WTC11 (cell line): ENCODE measurements around the gene USB1. TPM values are rescaled to one million over a fixed set of nuclear protein-coding genes. Genes with fewer than 3 reads are reported as not detected.

Source experiments
- ATAC-seq: fragments of 200-7000 bp; cut with Tn5 transposase; 2 replicates; pipeline ENCODE4 v1.10.0; 2021; ENCODE audit warnings: mild to moderate bottlenecking, moderate library complexity
- CTCF ChIA-PET: fragments of 300-600 bp; sonication (Branson Sonifier 250); formaldehyde crosslinking; loops from one replicate; lab custom pipeline; 2021; ENCODE audit warnings: antibody characterized with exemption; lab: Charles Lee
- POLR2A ChIA-PET: fragments of 350-600 bp; sonication (Branson Sonifier 250); formaldehyde crosslinking; loops from one replicate; lab custom pipeline; 2021; ENCODE audit warnings: antibody characterized with exemption; lab: Charles Lee
- DNase-seq: peaks from one replicate; pipeline ENCODE4 v3.0.0; 2021; ENCODE audit warnings: low spot score
- H3K27ac Mint-ChIP-seq: 2 replicates; pipeline ENCODE4 v1.8.0; 2021; ENCODE audit warnings: mixed read lengths
- H3K27me3 Mint-ChIP-seq: 2 replicates; pipeline ENCODE4 v1.8.0; 2021; ENCODE audit warnings: low read depth, mild to moderate bottlenecking, moderate library complexity, mixed read lengths
- H3K36me3 Mint-ChIP-seq: 2 replicates; pipeline ENCODE4 v1.8.0; 2021; ENCODE audit warnings: mixed read lengths
- H3K4me1 Mint-ChIP-seq: 2 replicates; pipeline ENCODE4 v1.8.0; 2022; ENCODE audit warnings: mixed read lengths
- H3K4me3 Mint-ChIP-seq: 2 replicates; pipeline ENCODE4 v1.8.0; 2021; ENCODE audit warnings: mild to moderate bottlenecking, moderate library complexity, mixed read lengths
- H3K9me3 Mint-ChIP-seq: 2 replicates; pipeline ENCODE4 v1.8.0; 2021; ENCODE audit warnings: mixed read lengths
- ESRRA ChIP-seq: sonication (generic); formaldehyde crosslinking; IDR thresholded peaks from 2 replicates; pipeline ENCODE4 v1.8.1; 2022; ENCODE audit warnings: mild to moderate bottlenecking, missing genetic modification reagents, borderline replicate concordance
- FOXK1 ChIP-seq: sonication (generic); formaldehyde crosslinking; IDR thresholded peaks from 2 replicates; pipeline ENCODE4 v1.8.0; 2022; ENCODE audit warnings: mild to moderate bottlenecking, moderate library complexity, missing genetic modification reagents
- GABPB1 ChIP-seq: sonication (generic); formaldehyde crosslinking; IDR thresholded peaks from 2 replicates; pipeline ENCODE4 v1.8.1; 2023; ENCODE audit warnings: mild to moderate bottlenecking, missing genetic modification reagents
- JAZF1 ChIP-seq: fragments of 250-450 bp; sonication (Bioruptor Pico); IDR thresholded peaks from 2 replicates; pipeline ENCODE4 v1.9.0; 2021; ENCODE audit warnings: moderate library complexity, mild to moderate bottlenecking, inconsistent platforms
- MYBL2 ChIP-seq: sonication (generic); formaldehyde crosslinking; IDR thresholded peaks from 2 replicates; pipeline ENCODE4 v1.8.1; 2023; ENCODE audit warnings: mild to moderate bottlenecking, moderate library complexity, missing genetic modification reagents
- NFE2L1 ChIP-seq: sonication (generic); formaldehyde crosslinking; IDR thresholded peaks from 2 replicates; pipeline ENCODE4 v1.8.1; 2023; ENCODE audit warnings: missing genetic modification reagents
- OVOL2 ChIP-seq: fragments of 250-450 bp; sonication (Bioruptor Pico); IDR thresholded peaks from 2 replicates; pipeline ENCODE4 v1.9.0; 2021; ENCODE audit warnings: mild to moderate bottlenecking, borderline replicate concordance
- PRRX2 ChIP-seq: fragments of 250-450 bp; sonication (Bioruptor Pico); IDR thresholded peaks from 2 replicates; pipeline ENCODE4 v1.8.0; 2021; ENCODE audit warnings: mild to moderate bottlenecking
- TEAD1 ChIP-seq: sonication (generic); formaldehyde crosslinking; IDR thresholded peaks from 2 replicates; pipeline ENCODE4 v1.8.0; 2022; ENCODE audit warnings: mild to moderate bottlenecking, missing genetic modification reagents
- USF1 ChIP-seq: sonication (generic); formaldehyde crosslinking; IDR thresholded peaks from 2 replicates; pipeline ENCODE4 v1.8.0; 2022; ENCODE audit warnings: mild to moderate bottlenecking, missing genetic modification reagents
- ZNF532 ChIP-seq: fragments of 250-450 bp; sonication (Bioruptor Pico); IDR thresholded peaks from 2 replicates; pipeline ENCODE4 v1.9.0; 2021; ENCODE audit warnings: mild to moderate bottlenecking, borderline replicate concordance
- total RNA-seq: library from RNA; stranded (reverse); gene quantifications from 3 replicates; pipeline ENCODE4 v1.2.3, GENCODE V29; 2021
- TF ChIP-seq, protein P1 (sequence below): sonication (generic); formaldehyde crosslinking; IDR thresholded peaks from 2 replicates; pipeline ENCODE4 v1.8.0; 2022; ENCODE audit warnings: mild to moderate bottlenecking, missing genetic modification reagents
- TF ChIP-seq, protein P2 (sequence below): sonication (generic); formaldehyde crosslinking; conservative IDR thresholded peaks from 2 replicates; pipeline ENCODE4 v1.8.1; 2023; ENCODE audit warnings: mild to moderate bottlenecking, low read depth, missing genetic modification reagents, moderate library complexity
- TF ChIP-seq, protein P3 (sequence below): sonication (generic); formaldehyde crosslinking; IDR thresholded peaks from 2 replicates; pipeline ENCODE4 v1.8.0; 2022; ENCODE audit warnings: mild to moderate bottlenecking, missing genetic modification reagents
- TF ChIP-seq, protein P4 (sequence below): sonication (generic); formaldehyde crosslinking; IDR thresholded peaks from 2 replicates; pipeline ENCODE4 v1.8.1; 2023; ENCODE audit warnings: mild to moderate bottlenecking, missing genetic modification reagents, borderline replicate concordance
- TF ChIP-seq, protein P5 (sequence below): fragments of 250-450 bp; sonication (Bioruptor Pico); IDR thresholded peaks from 2 replicates; pipeline ENCODE4 v1.9.0; 2021; ENCODE audit warnings: mild to moderate bottlenecking

Gene USB1
- total RNA-seq, 1 experiment from 2014 or later, result 67.1 TPM

GRCh38 chr16:58024486-58025350 is 23.5 kb downstream of the USB1 start:
- Mint-ChIP-seq H3K4me3 (peak overlapping the region; percentile 82), H3K36me3 (peaks cover 4% of the 10 kb centered on the region; the same call in 1 of the 2 replicates), H3K27me3 (peaks cover 10% of the 10 kb centered on the region), H3K4me1 (peaks cover 50% of the 10 kb centered on the region), H3K9me3 (no peaks in the 10 kb centered on the region), H3K27ac (peak overlapping the region; percentile 95)
- no peak for TF ChIP-seq JAZF1 (CRISPR knock-in tag)
- 0 out of 2 replicates have a peak, but pooled peaks have one; percentile 62 for TF ChIP-seq MYBL2
- TF ChIP-seq TEAD1 (CRISPR knock-in tag), result no peak
- TF ChIP-seq FOXK1 (CRISPR knock-in tag), result no peak
- TF ChIP-seq, protein P1, sequence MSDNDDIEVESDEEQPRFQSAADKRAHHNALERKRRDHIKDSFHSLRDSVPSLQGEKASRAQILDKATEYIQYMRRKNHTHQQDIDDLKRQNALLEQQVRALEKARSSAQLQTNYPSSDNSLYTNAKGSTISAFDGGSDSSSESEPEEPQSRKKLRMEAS (CRISPR knock-in tag), result peak; percentile 80
- no peak for TF ChIP-seq ZNF532 (CRISPR knock-in tag)
- no peak for TF ChIP-seq ESRRA
- TF ChIP-seq NFE2L1 (CRISPR knock-in tag), result peak; percentile 21; the same call in 1 of the 2 replicates
- TF ChIP-seq, protein P2, sequence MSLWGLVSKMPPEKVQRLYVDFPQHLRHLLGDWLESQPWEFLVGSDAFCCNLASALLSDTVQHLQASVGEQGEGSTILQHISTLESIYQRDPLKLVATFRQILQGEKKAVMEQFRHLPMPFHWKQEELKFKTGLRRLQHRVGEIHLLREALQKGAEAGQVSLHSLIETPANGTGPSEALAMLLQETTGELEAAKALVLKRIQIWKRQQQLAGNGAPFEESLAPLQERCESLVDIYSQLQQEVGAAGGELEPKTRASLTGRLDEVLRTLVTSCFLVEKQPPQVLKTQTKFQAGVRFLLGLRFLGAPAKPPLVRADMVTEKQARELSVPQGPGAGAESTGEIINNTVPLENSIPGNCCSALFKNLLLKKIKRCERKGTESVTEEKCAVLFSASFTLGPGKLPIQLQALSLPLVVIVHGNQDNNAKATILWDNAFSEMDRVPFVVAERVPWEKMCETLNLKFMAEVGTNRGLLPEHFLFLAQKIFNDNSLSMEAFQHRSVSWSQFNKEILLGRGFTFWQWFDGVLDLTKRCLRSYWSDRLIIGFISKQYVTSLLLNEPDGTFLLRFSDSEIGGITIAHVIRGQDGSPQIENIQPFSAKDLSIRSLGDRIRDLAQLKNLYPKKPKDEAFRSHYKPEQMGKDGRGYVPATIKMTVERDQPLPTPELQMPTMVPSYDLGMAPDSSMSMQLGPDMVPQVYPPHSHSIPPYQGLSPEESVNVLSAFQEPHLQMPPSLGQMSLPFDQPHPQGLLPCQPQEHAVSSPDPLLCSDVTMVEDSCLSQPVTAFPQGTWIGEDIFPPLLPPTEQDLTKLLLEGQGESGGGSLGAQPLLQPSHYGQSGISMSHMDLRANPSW, result no peak
- TF ChIP-seq, protein P3, sequence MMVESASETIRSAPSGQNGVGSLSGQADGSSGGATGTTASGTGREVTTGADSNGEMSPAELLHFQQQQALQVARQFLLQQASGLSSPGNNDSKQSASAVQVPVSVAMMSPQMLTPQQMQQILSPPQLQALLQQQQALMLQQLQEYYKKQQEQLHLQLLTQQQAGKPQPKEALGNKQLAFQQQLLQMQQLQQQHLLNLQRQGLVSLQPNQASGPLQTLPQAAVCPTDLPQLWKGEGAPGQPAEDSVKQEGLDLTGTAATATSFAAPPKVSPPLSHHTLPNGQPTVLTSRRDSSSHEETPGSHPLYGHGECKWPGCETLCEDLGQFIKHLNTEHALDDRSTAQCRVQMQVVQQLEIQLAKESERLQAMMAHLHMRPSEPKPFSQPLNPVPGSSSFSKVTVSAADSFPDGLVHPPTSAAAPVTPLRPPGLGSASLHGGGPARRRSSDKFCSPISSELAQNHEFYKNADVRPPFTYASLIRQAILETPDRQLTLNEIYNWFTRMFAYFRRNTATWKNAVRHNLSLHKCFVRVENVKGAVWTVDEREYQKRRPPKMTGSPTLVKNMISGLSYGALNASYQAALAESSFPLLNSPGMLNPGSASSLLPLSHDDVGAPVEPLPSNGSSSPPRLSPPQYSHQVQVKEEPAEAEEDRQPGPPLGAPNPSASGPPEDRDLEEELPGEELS, result no peak
- no peak for TF ChIP-seq PRRX2 (CRISPR knock-in tag)
- peak; percentile 77; the same call in 1 of the 2 replicates for TF ChIP-seq GABPB1 (CRISPR knock-in tag)
- 0 out of 2 replicates have a peak, but pooled peaks have one; percentile 17 for TF ChIP-seq USF1 (CRISPR knock-in tag)
- no peak for TF ChIP-seq OVOL2 (CRISPR knock-in tag)
- TF ChIP-seq, protein P4, sequence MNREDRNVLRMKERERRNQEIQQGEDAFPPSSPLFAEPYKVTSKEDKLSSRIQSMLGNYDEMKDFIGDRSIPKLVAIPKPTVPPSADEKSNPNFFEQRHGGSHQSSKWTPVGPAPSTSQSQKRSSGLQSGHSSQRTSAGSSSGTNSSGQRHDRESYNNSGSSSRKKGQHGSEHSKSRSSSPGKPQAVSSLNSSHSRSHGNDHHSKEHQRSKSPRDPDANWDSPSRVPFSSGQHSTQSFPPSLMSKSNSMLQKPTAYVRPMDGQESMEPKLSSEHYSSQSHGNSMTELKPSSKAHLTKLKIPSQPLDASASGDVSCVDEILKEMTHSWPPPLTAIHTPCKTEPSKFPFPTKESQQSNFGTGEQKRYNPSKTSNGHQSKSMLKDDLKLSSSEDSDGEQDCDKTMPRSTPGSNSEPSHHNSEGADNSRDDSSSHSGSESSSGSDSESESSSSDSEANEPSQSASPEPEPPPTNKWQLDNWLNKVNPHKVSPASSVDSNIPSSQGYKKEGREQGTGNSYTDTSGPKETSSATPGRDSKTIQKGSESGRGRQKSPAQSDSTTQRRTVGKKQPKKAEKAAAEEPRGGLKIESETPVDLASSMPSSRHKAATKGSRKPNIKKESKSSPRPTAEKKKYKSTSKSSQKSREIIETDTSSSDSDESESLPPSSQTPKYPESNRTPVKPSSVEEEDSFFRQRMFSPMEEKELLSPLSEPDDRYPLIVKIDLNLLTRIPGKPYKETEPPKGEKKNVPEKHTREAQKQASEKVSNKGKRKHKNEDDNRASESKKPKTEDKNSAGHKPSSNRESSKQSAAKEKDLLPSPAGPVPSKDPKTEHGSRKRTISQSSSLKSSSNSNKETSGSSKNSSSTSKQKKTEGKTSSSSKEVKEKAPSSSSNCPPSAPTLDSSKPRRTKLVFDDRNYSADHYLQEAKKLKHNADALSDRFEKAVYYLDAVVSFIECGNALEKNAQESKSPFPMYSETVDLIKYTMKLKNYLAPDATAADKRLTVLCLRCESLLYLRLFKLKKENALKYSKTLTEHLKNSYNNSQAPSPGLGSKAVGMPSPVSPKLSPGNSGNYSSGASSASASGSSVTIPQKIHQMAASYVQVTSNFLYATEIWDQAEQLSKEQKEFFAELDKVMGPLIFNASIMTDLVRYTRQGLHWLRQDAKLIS (CRISPR knock-in tag), result 0 out of 2 replicates have a peak, but pooled peaks have one; percentile 45
- TF ChIP-seq, protein P5, sequence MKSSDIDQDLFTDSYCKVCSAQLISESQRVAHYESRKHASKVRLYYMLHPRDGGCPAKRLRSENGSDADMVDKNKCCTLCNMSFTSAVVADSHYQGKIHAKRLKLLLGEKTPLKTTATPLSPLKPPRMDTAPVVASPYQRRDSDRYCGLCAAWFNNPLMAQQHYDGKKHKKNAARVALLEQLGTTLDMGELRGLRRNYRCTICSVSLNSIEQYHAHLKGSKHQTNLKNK, result no peak
- DNase-seq, result peak; percentile 65
- no peak for ATAC-seq
- POLR2A ChIA-PET, result interaction anchor here (1.0 to 2.6 kb wide), 3 partner anchors 24 to 105 kb away, joined by 4 to 19 read pairs (median 7); partner anchors contain the start of genes CFAP20, USB1 and ZNF319
- CTCF ChIA-PET, result interaction anchor here (0.5 to 4.0 kb wide), 12 partner anchors 8 to 463 kb away, joined by 3 to 54 read pairs (median 6); partner anchors contain the start of genes CFAP20 and ZNF319
